Vagina (tissue), 2 donors: Measurements from ENCODE around the gene HCAR3. TPM values are rescaled to one million over a fixed set of nuclear protein-coding genes. Genes with fewer than 3 reads are reported as not detected.

ENCODE experiments used
- DNase-seq, 2 donors: peaks; one replicate each; pipeline ENCODE4 v3.0.0-alpha.2; 2017; ENCODE audit errors: extremely low spot score in 2 of 2
- H3K27ac ChIP-seq: fragments of 200-600 bp; sonication (generic); one replicate; pipeline ENCODE4 v1.5.1; 2019
- H3K27me3 ChIP-seq: fragments of 200-600 bp; sonication (generic); one replicate; pipeline ENCODE4 v1.5.1; 2019
- H3K36me3 ChIP-seq, 2 donors: fragments of 200-600 bp; sonication (generic); one replicate each; pipeline ENCODE4 v1.5.1; 2017 to 2019
- H3K4me1 ChIP-seq: fragments of 200-600 bp; sonication (generic); one replicate; pipeline ENCODE4 v1.5.1; 2019
- H3K4me3 ChIP-seq, 2 donors: fragments of 200-600 bp; sonication (generic); 1 replicate in 1 of 2; 2 replicates in 1 of 2; pipeline ENCODE4 v1.5.1; 2016 to 2019
- H3K9me3 ChIP-seq: fragments of 200-600 bp; sonication (generic); one replicate; pipeline ENCODE4 v1.5.1; 2019
- CTCF ChIP-seq, 3 experiments: fragments of 450-650 bp in 2 of 3; fragments of 200-600 bp in 1 of 3; sonication (generic) in 1 of 3; IDR thresholded peaks; one replicate each; pipeline ENCODE4 v1.5.1; 2017 to 2019; ENCODE audit warnings: antibody characterized with exemption in 3 of 3, mild to moderate bottlenecking in 2 of 3, moderate library complexity in 2 of 3
- POLR2A ChIP-seq, 2 donors: fragments of 450-650 bp; IDR thresholded peaks; one replicate each; pipeline ENCODE4 v1.6.1; 2017; ENCODE audit warnings: antibody characterized with exemption in 2 of 2, mild to moderate bottlenecking in 2 of 2, moderate library complexity in 2 of 2
- POLR2AphosphoS5 ChIP-seq, 2 donors: sonication (generic); formaldehyde crosslinking; IDR thresholded peaks; one replicate each; pipeline ENCODE4 v1.9.0; 2017; ENCODE audit warnings: antibody characterized with exemption in 2 of 2, mild to moderate bottlenecking in 2 of 2, low read depth in 1 of 2; ENCODE audit not compliant: insufficient read depth in 1 of 2
- intact Hi-C: fragments of 100-400 bp; cut with DNase I; formaldehyde crosslinking; loops from one replicate; pipeline ENCODE4 v1.15.1; 2023
- total RNA-seq: library from RNA; depleted of rRNA; stranded (reverse); fragments of >200 nt; gene quantifications from one replicate; pipeline ENCODE4 v1.2.3, GENCODE V29; 2016

Gene HCAR3
- total RNA-seq, 1 donor from 2014 or later = 0.74 TPM

DNA sequence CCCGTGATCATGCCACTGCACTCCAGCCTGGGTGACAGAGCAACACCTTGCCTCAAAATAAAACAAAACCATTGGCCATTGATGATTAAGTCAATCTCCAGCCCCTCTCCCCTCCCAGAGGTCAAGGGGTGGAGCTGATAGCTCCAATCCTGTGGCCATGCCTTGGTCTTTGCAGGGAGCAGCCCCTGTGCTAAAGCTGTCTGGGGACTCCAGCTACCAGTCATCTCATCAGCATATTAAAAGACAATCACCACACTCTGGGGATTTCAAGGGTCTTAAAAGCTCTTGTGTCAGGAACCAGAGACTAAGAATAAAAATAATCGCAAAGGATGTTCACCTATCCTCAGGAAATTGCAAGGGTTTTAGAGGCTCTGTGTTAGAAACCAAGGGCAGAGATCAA, 44.1 kb downstream of the HCAR3 start:
- intact Hi-C loops = no loop called here
- Histone ChIP-seq H3K9me3 (no peaks in the 10 kb centered on the region), H3K4me3 (no peak overlapping the region), H3K27me3 (no peaks in the 10 kb centered on the region), H3K4me1 (no peaks in the 10 kb centered on the region), H3K36me3 (no peaks in the 10 kb centered on the region), H3K27ac (no peak overlapping the region)
- DNase-seq = no peak
- no peak for TF ChIP-seq POLR2AphosphoS5 (IDR thresholded peaks at IDR 0.05; ENCODE audit: insufficient read depth in 1 of 2, low read depth in 1 of 2)
- TF ChIP-seq CTCF (IDR thresholded peaks at IDR 0.05) = no peak
- no peak for TF ChIP-seq POLR2A (IDR thresholded peaks at IDR 0.05)

DNA sequence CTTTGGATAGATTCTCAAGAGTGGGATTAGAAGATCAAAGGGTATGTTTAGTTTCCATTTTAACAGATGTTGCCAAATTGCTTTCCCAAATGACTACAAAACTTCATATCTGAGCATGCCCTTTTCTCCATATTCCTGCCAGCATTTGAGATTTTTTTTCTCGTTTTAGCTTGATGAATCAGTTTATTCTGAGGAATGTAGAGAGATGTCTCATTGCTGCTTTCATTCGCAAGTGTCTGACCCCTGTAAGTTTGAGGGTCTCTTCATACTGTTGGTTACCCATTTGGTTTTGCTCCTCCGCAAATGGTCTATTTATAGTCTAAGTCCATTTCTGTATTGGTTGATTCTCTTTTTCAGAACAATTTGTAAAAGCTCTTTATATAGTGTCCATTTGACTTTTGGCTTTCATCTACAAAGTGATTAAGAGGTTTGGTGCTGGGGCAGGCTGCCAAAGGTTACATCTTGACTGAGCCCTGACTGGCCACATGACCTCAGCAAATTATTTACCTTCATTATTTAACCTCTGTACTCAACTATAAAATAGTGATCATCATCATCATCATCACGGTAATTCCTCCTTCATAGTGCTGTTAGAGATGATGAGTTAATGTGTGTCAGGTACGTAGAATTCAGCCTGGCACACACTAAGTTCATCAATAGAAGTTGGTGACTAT, 47.1 kb downstream of the HCAR3 start:
- Histone ChIP-seq H3K4me1 (no peaks in the 10 kb centered on the region), H3K27ac (no peak overlapping the region), H3K4me3 (no peak overlapping the region), H3K9me3 (no peaks in the 10 kb centered on the region), H3K27me3 (no peaks in the 10 kb centered on the region), H3K36me3 (no peaks in the 10 kb centered on the region)
- intact Hi-C loops = no loop called here
- TF ChIP-seq POLR2AphosphoS5 (IDR thresholded peaks at IDR 0.05; ENCODE audit: insufficient read depth in 1 of 2, low read depth in 1 of 2) = no peak
- TF ChIP-seq CTCF (IDR thresholded peaks at IDR 0.05) = no peak
- no peak for TF ChIP-seq POLR2A (IDR thresholded peaks at IDR 0.05)
- no peak for DNase-seq

GRCh38 chr12:122668268-122668667, 48.3 kb downstream of the HCAR3 start:
- no peaks in the 10 kb centered on the region for H3K36me3 ChIP-seq
- TF ChIP-seq POLR2AphosphoS5 (IDR thresholded peaks at IDR 0.05; ENCODE audit: insufficient read depth in 1 of 2, low read depth in 1 of 2) = no peak
- no peak for TF ChIP-seq CTCF (IDR thresholded peaks at IDR 0.05)
- no peak for TF ChIP-seq POLR2A (IDR thresholded peaks at IDR 0.05)
- H3K4me1 ChIP-seq = no peaks in the 10 kb centered on the region
- H3K4me3 ChIP-seq = no peak overlapping the region
- no peak overlapping the region for H3K27ac ChIP-seq
- intact Hi-C loops = no loop called here
- DNase-seq = no peak
- no peaks in the 10 kb centered on the region for H3K9me3 ChIP-seq
- H3K27me3 ChIP-seq = no peaks in the 10 kb centered on the region

GRCh38 chr12:122665759-122666158, 50.9 kb downstream of the HCAR3 start:
- H3K4me1 ChIP-seq = no peaks in the 10 kb centered on the region
- no peak overlapping the region for H3K4me3 ChIP-seq
- intact Hi-C loops = no loop called here
- H3K27ac ChIP-seq = no peak overlapping the region
- TF ChIP-seq CTCF (IDR thresholded peaks at IDR 0.05) = no peak
- TF ChIP-seq POLR2A (IDR thresholded peaks at IDR 0.05) = no peak
- no peak for TF ChIP-seq POLR2AphosphoS5 (IDR thresholded peaks at IDR 0.05; ENCODE audit: insufficient read depth in 1 of 2, low read depth in 1 of 2)
- H3K27me3 ChIP-seq = no peaks in the 10 kb centered on the region
- H3K9me3 ChIP-seq = no peaks in the 10 kb centered on the region
- H3K36me3 ChIP-seq = no peaks in the 10 kb centered on the region
- DNase-seq = no peak

DNA sequence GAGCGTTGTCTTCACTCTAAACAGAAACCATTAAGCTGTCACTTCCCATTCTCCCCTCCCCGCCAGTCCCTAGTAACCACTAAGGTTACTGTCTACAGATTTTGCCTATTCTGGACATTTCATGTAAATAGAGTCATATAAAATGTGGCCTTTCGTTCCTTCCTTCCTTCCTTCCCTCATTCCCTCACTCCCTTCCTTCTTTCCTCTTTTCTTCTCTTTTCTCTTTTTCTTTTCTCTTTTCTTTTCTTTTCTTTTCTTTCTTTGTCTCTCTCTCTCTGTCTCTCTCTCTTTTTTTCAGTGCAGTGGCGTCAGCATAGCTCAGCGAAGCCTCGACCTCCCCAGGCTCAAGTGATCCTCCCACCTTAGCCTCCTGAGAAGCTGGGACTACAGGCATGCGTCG, 51.3 kb downstream of the HCAR3 start:
- Histone ChIP-seq H3K27me3 (no peaks in the 10 kb centered on the region), H3K4me3 (no peak overlapping the region), H3K9me3 (no peaks in the 10 kb centered on the region), H3K27ac (no peak overlapping the region), H3K4me1 (no peaks in the 10 kb centered on the region), H3K36me3 (no peaks in the 10 kb centered on the region)
- intact Hi-C loops = no loop called here
- DNase-seq = no peak
- TF ChIP-seq POLR2A (IDR thresholded peaks at IDR 0.05) = no peak
- TF ChIP-seq CTCF (IDR thresholded peaks at IDR 0.05) = no peak
- TF ChIP-seq POLR2AphosphoS5 (IDR thresholded peaks at IDR 0.05; ENCODE audit: insufficient read depth in 1 of 2, low read depth in 1 of 2) = no peak
